GM12874 (cell line): ENCODE measurements around the gene C19orf44.

Experiments
- CTCF ChIP-seq: IDR thresholded peaks from 2 replicates; pipeline ENCODE4 v1.5.1; 2011; ENCODE audit warnings: low read depth, mild to moderate bottlenecking, control low read depth, low read length, moderate library complexity; ENCODE audit not compliant: insufficient read depth

Gene C19orf44

GRCh38 chr19:16522559-16523377, 26.6 kb downstream of the C19orf44 start:
- TF ChIP-seq CTCF = no peak

GRCh38 chr19:16524991-16525734, 29.0 kb downstream of the C19orf44 start:
- no peak for TF ChIP-seq CTCF

DNA sequence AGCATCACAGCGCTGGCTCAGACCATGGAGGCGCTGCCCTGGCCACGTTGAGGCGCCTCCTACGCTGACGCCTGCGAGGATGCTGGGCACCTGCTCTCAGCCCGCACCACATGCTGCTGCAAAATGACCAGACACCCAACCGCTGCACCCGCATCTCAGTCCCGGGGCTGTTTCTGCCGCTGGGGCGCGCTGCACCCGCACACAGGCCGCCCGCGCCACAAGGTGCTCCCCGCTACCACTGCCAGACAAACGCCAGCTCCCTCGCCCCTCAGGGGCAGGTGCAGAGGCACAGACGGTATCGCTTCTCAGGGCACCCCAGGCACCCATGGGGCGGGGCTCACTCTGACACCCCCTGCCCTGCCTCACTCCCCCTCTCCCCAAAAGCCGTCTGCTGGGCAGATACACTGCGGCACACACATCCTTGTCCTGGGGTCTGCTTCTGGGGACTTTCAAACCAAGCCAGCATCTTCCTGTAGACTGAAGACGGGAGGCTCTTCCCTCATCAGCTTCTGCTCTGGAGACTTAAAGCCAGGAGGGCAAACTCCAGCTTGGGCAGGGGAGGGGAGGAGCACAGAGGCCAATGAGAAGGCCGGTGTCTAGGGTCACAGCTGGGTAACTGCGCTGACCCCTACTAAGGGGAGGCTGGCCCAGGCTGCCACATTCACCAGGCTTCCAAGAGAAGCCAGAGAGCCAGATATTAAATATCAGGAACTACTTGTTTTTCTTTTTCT, 29.7 kb downstream of the C19orf44 start:
- TF ChIP-seq CTCF = no peak

DNA sequence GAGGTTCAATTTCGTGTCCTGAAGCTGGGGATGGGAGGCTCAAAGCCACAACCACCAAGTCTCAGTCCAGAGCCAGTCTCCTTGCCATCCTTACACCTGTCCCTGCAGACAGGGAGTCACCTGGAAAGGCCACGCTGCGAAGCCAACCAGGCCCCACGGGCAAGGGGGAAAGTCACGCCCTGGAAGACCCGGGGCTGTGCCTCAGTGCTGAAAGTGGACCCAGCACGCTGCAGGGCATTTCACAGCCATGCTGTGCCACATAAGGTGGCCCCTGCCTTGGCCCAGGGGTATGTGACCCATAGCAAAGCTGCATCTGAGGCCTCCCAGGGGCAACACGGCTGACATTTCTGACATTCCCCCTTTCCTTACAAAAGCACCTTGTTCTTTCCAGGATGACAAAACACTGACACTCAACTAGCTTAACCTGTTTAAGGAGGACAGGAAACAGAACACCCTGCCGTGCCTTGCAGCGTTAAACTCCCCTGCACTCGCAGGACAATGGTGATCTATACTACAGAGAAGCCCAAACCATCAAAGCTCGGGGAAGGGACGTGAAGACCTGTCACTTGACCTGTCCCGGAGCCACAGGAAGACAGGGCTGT, 31.2 kb downstream of the C19orf44 start:
- TF ChIP-seq CTCF = no peak

- peak; percentile 61 for TF ChIP-seq CTCF
These were observed 31.9 kb downstream of the C19orf44 start for GRCh38 chr19:16527971-16528521.

GRCh38 chr19:16529466-16530144, 33.4 kb downstream of the C19orf44 start:
- TF ChIP-seq CTCF = no peak
